HG03060 (cell line): ENCODE data around the gene CRTC1.
"Not testable (repeated sequence)": the region's sequence is repeated elsewhere in the genome, so short reads cannot be mapped to it uniquely, and the experiment has no call there.

Experiments used
- ATAC-seq: cut with Tn5 transposase; IDR thresholded peaks from one replicate; pipeline ENCODE4 v1.9.1; 2021; ENCODE audit warnings: low read depth, moderate number of reproducible peaks; ENCODE audit not compliant: unreplicated experiment

Gene CRTC1

DNA sequence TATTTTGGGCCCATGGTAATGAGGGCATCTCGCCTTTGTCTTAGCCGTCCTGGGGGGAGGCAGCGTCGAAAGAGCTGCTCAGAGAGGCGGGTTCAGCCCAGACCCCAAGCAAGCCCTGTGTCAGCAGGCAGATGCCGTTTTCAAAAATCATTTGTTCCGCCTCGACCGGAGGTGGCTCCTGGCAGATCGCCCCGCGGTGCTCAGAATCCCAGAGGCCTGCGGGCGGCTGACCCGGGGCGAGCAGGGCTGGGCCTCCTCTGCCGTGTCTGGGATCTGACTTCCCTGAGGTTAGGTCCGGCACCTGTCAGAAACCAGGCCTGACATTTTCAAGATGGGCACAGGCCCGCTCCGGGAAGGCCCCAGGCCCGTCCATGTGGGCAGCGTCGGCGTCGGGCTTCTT, 36.1 kb downstream of the CRTC1 start:
- ATAC-seq: no peak

- no peak for ATAC-seq
Measured at GRCh38 chr19:18723871-18724377, 40.4 kb downstream of the CRTC1 start.

DNA sequence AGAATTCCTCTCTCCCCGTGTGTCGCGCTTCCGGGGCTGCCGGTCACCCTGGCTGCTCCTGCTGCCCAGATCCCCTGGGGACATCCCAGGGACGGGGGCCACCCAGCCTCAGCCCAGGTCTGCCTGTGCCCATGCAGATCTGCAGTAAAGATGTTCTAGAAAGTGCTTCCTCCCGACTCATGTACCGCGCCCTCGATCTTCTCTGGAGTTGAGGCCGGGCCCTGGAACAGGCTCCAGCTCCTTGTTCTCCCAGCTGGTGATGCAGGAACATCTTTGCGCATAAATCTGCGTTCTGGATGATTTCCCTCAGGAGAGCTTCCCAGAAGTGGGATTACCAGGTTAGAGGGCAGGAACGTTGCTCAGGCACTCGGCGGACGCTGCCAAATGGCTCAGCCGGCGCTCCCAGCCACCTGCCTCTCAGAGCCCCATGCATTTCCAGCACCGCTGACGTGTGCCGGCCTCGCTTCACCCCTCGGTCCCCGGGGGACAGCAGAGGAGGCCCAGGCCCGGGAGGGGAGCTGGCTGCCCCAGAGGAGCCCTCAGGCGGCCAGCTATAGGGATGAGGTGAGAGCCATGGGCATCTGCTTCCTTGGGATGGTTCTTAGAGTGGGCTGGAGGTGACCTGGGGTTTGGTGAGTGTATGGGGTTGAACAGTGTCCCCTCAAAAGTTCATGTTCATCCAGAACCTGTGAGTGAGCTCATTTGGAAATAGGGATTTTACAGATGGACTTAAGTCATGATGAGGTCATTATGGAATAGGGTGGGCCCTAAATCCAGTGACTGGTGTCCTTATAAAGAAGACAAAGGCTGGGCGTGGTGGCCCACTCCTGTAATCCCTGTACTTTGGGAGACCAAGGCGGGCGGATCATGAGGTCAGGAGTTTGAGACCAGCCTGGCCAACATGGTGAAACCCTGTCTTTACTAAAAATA, 42.6 kb downstream of the CRTC1 start:
- ATAC-seq: no peak

DNA sequence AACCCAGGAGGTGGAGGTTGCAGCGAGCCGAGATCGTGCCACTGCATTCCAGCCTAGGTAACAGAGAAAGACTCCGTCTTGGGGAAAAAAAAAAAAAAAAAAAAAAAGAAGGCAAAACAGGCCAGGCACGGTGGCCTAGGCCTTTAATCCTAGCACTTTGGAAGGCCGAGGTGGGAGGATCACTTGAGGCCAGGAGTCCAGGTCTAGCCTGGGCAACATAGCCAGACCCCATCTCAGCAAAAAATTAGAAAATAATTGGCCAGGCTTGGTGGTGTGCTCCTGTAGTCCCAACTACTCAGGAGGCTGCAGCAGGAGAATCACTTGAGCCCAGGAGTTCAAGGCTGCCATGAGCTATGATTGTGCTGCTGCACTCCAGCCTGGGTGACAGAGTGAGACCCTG, 43.4 kb downstream of the CRTC1 start:
- no peak for ATAC-seq

DNA sequence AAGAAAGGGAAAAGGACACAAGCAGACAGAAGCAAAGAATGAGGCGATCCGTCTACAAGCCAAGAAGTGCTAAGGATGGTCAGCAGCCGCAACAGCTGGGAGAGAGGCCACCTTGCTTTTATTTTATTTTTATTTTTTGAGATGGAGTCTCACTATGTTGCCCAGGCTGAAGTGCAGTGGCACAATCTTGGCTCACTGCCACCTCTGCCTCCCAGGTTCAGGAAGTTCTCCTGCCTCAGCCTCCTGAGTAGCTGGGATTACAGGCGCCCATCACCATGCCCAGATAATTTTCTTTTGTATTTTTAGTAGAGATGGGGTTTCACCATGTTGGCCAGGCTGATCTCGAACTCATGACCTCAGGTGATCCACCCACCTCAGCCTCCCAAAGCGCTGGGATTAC, 44.1 kb downstream of the CRTC1 start:
- not testable (repeated sequence) for ATAC-seq

DNA sequence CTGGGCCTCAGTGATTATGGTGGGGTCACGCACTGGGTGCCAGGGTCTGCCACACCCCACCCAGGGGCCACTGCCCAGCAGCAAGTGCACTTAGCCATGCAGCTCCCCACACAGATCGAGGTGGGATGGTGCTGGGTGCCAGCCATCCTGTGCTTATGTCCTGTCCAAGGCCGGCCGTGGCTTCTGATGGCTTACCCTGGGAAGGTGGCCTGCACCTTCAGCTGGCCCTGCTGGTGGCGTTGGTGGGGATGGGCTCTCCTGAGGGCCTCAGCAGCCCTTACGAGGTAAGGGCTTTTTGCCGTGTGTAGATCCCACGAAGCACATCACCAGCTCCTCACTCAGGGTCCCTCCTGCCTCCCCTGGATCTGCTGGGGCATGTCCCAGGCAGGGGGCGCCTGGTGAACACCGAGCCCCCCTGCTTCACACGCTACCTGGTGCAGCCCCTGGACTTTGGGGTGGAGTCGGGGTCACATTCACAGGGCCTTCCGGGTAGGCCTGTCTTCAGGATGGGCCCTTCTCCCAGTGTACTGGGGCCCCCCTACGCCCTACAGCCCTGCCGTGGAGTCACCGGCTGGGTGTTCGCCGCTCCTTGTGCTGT, 46.6 kb downstream of the CRTC1 start:
- ATAC-seq: no peak

GRCh38 chr19:18730885-18731513, 47.5 kb downstream of the CRTC1 start:
- no peak for ATAC-seq

- ATAC-seq: no peak
Measured at GRCh38 chr19:18731562-18732008, 48.1 kb downstream of the CRTC1 start.

- ATAC-seq: no peak
Measured at GRCh38 chr19:18733196-18733647, 49.7 kb downstream of the CRTC1 start.

GRCh38 chr19:18733762-18734332, 50.4 kb downstream of the CRTC1 start:
- ATAC-seq: not testable (repeated sequence)

DNA sequence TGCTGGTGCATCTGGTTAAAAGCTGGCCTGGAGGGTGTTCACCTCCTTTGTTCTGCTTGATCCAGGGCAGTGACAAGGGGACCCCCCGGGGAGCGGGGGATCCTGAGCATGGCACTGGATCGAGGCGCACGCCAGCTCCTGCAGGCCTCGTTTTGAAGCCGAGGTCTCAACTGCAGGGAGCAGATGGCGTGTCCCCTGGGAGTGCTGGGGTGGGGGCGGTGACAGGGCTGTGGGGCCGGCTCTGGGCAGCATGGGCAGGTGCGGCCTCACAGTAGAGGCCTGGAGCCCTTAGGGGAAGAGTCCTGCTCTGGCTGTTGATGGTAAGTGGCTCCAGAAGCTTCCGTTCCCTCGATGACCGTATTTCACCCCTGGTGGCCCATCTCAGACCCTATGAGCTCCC, 51.8 kb downstream of the CRTC1 start:
- ATAC-seq: no peak

DNA sequence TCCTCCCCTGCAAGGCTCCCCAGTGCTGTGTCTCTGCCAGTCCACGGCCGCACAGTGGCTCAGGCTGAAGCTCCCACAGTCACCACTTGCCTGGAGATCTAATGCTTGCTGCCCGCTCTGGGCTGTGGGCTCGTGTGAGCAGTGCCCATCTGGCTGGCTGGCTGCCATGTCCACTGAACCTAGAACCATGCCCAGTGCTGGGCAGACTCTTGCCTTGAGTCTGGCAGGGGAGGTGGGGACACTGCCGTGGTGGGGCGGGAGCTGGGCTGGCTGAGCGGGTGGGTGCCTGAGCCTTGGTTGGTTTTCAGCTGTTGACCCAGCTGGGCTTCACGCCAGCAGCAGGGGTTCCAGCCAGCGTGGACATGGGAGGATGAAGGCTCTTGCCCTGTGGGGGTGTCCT, 52.3 kb downstream of the CRTC1 start:
- no peak for ATAC-seq

- no peak for ATAC-seq
Measured at GRCh38 chr19:18736415-18737336, 53.2 kb downstream of the CRTC1 start.

DNA sequence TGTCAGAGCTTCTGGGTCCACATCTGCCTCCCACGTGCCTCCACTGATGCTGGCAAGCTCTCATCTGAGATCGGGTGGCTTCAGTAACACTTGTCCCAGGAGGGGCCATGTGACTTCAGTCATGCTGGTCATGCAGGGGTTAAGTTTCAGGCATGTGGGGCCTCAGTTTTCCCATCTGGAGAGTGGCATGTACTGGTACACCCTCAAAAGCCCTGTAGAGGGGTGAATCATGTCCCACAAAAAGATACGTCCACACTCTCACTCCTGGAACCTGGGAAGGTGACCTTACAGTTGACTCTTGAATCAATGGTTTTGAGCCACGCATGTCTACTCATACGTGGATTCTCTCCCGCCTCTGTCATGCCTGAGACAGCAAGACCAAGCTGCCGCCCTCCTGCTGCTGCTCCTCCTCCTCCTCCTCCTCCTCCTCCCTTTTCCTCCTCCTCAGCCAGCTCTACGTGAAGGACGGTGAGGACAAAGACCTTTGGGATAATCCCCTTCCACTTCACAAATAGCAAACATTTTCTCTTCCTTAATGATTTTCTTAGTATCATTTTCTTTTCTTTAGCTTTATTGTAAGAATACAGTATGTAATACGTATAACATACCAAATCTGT, 54.0 kb downstream of the CRTC1 start:
- ATAC-seq: no peak

DNA sequence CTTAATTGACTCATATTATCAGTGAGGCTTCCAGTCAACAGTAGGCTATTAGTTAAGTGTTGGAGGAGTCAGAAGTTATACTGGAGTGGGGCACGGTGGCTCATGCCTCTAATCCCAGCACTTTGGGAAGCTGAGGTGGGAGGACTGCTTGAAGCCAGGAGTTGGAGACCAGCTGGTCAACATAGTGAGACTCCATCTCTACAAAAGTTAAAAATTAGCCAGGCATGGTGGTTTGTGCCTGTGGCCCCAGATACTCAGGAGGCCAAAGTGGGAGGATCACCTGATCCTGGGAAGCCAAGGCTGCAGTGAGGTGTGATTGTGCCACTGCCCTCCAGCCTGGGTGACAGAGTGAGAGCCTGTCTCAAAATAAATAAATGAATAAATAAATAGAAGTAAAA, 54.5 kb downstream of the CRTC1 start:
- no peak for ATAC-seq

DNA sequence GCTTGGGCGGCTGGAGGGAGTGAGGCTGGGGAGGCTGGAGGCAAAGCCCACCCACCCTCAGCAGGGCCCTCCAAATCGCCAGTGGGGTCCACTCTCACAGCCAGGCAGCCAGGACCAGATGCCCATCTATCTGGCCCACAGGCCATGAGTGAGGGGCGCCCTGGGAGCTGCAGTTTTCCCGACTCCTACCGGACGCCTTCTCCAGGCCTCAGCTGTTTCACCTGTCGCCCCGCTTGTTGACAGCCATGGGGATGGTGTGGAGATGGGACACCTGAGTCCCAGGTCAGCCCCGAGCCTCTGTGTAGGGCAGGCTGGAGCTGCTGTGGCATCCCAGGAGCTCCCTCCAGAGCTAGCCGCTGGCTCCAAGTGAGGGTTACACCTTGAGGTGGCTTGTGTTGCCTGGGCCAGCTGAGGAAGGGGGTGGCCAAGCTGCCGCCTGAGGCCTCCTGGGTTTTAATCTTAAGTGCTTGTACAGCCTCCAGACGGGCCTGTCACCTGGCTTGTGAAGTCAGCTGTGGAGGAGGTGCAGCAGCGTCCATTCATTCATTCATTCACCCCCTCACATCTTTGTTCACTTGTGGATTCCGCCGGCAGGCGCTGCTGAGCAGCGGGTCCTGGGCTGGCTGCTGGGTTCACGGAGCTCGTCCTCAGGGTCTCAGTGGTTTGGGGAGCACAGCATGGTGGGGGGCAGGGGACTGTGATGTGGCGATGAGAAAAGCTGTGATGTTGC, 55.6 kb downstream of the CRTC1 start:
- ATAC-seq: no peak

DNA sequence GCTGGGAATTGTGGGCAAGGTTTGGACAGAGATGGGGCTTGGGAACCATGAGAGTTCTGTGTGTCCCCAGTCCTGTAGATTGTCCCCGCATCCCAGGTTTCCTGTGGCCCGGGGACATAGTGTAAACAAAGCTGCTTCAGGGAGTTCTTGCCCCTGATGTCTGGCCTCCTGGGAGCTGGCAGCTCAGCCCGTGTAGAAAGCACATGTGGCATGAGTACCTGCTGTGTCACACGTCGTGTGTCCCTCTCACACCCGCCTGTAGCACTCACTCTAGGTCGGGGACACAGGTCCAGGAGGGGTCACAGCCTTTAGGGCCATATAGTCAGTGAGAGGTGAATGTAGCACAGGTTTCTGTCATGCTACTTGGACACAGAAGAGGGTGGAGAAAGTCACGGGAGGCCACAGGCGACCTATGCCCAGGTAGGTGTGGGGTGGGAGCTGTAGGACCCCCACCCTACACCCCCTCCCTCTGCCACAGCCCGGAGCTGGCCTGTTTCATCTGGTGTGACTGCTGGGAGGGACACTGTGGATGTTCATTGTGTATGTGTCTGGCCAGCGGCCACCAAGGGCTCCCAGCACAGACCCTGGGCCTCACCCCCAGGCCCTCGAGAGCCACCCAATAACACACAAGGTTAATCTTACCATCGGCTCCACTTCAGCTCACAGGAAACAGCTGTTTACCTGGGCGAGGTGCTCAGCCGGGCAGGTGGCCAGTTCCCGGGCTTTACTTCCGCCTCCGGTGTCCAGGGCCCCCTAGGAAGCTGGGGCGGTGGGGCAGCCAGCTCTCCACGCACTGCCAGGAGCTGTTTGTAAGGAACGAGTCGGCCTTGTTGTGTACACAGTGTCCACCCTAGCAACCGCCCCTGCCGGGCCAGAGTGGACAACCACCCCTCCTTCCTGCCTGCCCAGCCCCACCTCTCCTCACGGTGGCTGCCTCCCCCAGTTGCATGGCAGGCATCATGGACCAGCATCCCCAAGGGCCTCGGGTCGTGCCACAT, 57.9 kb downstream of the CRTC1 start:
- ATAC-seq: no peak

GRCh38 chr19:18742324-18742723, 58.8 kb downstream of the CRTC1 start:
- ATAC-seq: no peak
